ENCODE measurements around the gene ZC3H18.

DNA sequence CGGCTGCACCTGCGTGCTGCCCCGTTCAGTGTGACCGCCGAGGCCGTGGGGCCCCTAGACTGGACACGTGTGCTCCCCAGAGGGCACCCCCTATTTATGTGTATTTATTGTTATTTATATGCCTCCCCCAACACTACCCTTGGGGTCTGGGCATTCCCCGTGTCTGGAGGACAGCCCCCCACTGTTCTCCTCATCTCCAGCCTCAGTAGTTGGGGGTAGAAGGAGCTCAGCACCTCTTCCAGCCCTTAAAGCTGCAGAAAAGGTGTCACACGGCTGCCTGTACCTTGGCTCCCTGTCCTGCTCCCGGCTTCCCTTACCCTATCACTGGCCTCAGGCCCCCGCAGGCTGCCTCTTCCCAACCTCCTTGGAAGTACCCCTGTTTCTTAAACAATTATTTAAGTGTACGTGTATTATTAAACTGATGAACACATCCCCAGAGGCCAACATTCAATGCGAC lies 69.9 kb downstream of the ZC3H18 start:
- TF ChIP-seq, protein P1, sequence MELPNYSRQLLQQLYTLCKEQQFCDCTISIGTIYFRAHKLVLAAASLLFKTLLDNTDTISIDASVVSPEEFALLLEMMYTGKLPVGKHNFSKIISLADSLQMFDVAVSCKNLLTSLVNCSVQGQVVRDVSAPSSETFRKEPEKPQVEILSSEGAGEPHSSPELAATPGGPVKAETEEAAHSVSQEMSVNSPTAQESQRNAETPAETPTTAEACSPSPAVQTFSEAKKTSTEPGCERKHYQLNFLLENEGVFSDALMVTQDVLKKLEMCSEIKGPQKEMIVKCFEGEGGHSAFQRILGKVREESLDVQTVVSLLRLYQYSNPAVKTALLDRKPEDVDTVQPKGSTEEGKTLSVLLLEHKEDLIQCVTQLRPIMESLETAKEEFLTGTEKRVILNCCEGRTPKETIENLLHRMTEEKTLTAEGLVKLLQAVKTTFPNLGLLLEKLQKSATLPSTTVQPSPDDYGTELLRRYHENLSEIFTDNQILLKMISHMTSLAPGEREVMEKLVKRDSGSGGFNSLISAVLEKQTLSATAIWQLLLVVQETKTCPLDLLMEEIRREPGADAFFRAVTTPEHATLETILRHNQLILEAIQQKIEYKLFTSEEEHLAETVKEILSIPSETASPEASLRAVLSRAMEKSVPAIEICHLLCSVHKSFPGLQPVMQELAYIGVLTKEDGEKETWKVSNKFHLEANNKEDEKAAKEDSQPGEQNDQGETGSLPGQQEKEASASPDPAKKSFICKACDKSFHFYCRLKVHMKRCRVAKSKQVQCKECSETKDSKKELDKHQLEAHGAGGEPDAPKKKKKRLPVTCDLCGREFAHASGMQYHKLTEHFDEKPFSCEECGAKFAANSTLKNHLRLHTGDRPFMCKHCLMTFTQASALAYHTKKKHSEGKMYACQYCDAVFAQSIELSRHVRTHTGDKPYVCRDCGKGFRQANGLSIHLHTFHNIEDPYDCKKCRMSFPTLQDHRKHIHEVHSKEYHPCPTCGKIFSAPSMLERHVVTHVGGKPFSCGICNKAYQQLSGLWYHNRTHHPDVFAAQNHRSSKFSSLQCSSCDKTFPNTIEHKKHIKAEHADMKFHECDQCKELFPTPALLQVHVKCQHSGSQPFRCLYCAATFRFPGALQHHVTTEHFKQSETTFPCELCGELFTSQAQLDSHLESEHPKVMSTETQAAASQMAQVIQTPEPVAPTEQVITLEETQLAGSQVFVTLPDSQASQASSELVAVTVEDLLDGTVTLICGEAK (IDR thresholded peaks at IDR 0.05; ENCODE audit: borderline replicate concordance) = no peak
- TF ChIP-seq, protein P2, sequence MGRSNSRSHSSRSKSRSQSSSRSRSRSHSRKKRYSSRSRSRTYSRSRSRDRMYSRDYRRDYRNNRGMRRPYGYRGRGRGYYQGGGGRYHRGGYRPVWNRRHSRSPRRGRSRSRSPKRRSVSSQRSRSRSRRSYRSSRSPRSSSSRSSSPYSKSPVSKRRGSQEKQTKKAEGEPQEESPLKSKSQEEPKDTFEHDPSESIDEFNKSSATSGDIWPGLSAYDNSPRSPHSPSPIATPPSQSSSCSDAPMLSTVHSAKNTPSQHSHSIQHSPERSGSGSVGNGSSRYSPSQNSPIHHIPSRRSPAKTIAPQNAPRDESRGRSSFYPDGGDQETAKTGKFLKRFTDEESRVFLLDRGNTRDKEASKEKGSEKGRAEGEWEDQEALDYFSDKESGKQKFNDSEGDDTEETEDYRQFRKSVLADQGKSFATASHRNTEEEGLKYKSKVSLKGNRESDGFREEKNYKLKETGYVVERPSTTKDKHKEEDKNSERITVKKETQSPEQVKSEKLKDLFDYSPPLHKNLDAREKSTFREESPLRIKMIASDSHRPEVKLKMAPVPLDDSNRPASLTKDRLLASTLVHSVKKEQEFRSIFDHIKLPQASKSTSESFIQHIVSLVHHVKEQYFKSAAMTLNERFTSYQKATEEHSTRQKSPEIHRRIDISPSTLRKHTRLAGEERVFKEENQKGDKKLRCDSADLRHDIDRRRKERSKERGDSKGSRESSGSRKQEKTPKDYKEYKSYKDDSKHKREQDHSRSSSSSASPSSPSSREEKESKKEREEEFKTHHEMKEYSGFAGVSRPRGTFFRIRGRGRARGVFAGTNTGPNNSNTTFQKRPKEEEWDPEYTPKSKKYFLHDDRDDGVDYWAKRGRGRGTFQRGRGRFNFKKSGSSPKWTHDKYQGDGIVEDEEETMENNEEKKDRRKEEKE (IDR thresholded peaks at IDR 0.05) = no peak
- TF ChIP-seq, protein P3, sequence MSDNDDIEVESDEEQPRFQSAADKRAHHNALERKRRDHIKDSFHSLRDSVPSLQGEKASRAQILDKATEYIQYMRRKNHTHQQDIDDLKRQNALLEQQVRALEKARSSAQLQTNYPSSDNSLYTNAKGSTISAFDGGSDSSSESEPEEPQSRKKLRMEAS (IDR thresholded peaks at IDR 0.05; ENCODE audit: low read depth, low read length) = no peak
- TF ChIP-seq, protein P4, sequence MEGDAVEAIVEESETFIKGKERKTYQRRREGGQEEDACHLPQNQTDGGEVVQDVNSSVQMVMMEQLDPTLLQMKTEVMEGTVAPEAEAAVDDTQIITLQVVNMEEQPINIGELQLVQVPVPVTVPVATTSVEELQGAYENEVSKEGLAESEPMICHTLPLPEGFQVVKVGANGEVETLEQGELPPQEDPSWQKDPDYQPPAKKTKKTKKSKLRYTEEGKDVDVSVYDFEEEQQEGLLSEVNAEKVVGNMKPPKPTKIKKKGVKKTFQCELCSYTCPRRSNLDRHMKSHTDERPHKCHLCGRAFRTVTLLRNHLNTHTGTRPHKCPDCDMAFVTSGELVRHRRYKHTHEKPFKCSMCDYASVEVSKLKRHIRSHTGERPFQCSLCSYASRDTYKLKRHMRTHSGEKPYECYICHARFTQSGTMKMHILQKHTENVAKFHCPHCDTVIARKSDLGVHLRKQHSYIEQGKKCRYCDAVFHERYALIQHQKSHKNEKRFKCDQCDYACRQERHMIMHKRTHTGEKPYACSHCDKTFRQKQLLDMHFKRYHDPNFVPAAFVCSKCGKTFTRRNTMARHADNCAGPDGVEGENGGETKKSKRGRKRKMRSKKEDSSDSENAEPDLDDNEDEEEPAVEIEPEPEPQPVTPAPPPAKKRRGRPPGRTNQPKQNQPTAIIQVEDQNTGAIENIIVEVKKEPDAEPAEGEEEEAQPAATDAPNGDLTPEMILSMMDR (IDR thresholded peaks at IDR 0.05 in 2 of 3, conservative IDR thresholded peaks at IDR 0.05 in 1 of 3; ENCODE audit: control insufficient read depth in 2 of 3, extremely low read depth in 1 of 3, insufficient read depth in 1 of 3, low read depth in 3 of 3, low read length in 3 of 3) = no peak
- TF ChIP-seq CHD4 (IDR thresholded peaks at IDR 0.05) = no peak

All from GM12878 (cell line).